Stomach (tissue), 4 donors: ENCODE measurements around the gene TRDMT1.

Experiments
- EP300 ChIP-seq: sonication (generic); formaldehyde crosslinking; IDR thresholded peaks from one replicate; pipeline ENCODE4 v1.6.1; 2017; ENCODE audit warnings: antibody characterized with exemption
- POLR2A ChIP-seq, 4 donors: fragments of 450-650 bp; IDR thresholded peaks; one replicate each; pipeline ENCODE4 v1.6.1; 2016; ENCODE audit warnings: antibody characterized with exemption in 4 of 4, control low read depth in 2 of 4, mild to moderate bottlenecking in 1 of 4, moderate library complexity in 1 of 4

GRCh38 chr10:17113889-17114540 lies 87.5 kb downstream of the TRDMT1 start:
- TF ChIP-seq POLR2A (IDR thresholded peaks at IDR 0.05) = no peak
- TF ChIP-seq EP300 = no peak
